Measurements from ENCODE around the gene TEX22. TPM values are rescaled to one million over a fixed set of nuclear protein-coding genes. Genes with fewer than 3 reads are reported as not detected.

The TEX22 gene
- total RNA-seq, 4 donors from 2014 or later: 1.1 to 3.8 TPM; not detected in 2

- H3K36me3 ChIP-seq: no peaks in the 10 kb centered on the region
- H3K4me3 ChIP-seq: no peak overlapping the region
- no peaks in the 10 kb centered on the region for H3K4me1 ChIP-seq
- DNase-seq: no peak
- no peak overlapping the region for H3K27ac ChIP-seq
- H3K9me3 ChIP-seq: no peaks in the 10 kb centered on the region
- TF ChIP-seq CTCF (IDR thresholded peaks at IDR 0.05) (no peak), POLR2A (IDR thresholded peaks at IDR 0.05) (no peak)
- H3K27me3 ChIP-seq: no peaks in the 10 kb centered on the region
- intact Hi-C loops (cut with DNase I; ENCODE audit: low total_unique reads): no loop called here
Measured at GRCh38 chr14:105368032-105368417, 30.3 kb upstream of the TEX22 start.

GRCh38 chr14:105368426-105368825 lies 29.9 kb upstream of the TEX22 start:
- Histone ChIP-seq H3K27me3 (no peaks in the 10 kb centered on the region), H3K4me1 (no peaks in the 10 kb centered on the region), H3K36me3 (no peaks in the 10 kb centered on the region), H3K9me3 (no peaks in the 10 kb centered on the region), H3K27ac (no peak overlapping the region), H3K4me3 (no peak overlapping the region)
- no peak for DNase-seq
- no peak for TF ChIP-seq POLR2A (IDR thresholded peaks at IDR 0.05)
- TF ChIP-seq CTCF (IDR thresholded peaks at IDR 0.05): no peak
- intact Hi-C loops (cut with DNase I; ENCODE audit: low total_unique reads): no loop called here

- intact Hi-C loops (cut with DNase I; ENCODE audit: low total_unique reads): no loop called here
- TF ChIP-seq CTCF (IDR thresholded peaks at IDR 0.05) (no peak), POLR2A (IDR thresholded peaks at IDR 0.05) (no peak)
- no peak overlapping the region for H3K4me3 ChIP-seq
Measured at GRCh38 chr14:105368910-105369652, 29.3 kb upstream of the TEX22 start.

GRCh38 chr14:105369653-105370040 lies 28.7 kb upstream of the TEX22 start:
- Histone ChIP-seq H3K4me1 (no peaks in the 10 kb centered on the region), H3K4me3 (no peak overlapping the region), H3K27ac (no peak overlapping the region), H3K27me3 (no peaks in the 10 kb centered on the region), H3K36me3 (no peaks in the 10 kb centered on the region), H3K9me3 (no peaks in the 10 kb centered on the region)
- DNase-seq: no peak
- intact Hi-C loops (cut with DNase I; ENCODE audit: low total_unique reads): no loop called here
- TF ChIP-seq POLR2A (IDR thresholded peaks at IDR 0.05) (no peak), CTCF (IDR thresholded peaks at IDR 0.05) (no peak)

More at GRCh38 chr14:105368910-105369652, 29.3 kb upstream of the TEX22 start:
- Histone ChIP-seq H3K27me3 (no peaks in the 10 kb centered on the region), H3K36me3 (no peaks in the 10 kb centered on the region), H3K27ac (no peak overlapping the region), H3K9me3 (no peaks in the 10 kb centered on the region), H3K4me1 (no peaks in the 10 kb centered on the region)
- DNase-seq: no peak

GRCh38 chr14:105374389-105374788 lies 23.9 kb upstream of the TEX22 start:
- intact Hi-C loops (cut with DNase I; ENCODE audit: low total_unique reads): no loop called here
- Histone ChIP-seq H3K4me3 (no peak overlapping the region), H3K4me1 (no peaks in the 10 kb centered on the region), H3K9me3 (no peaks in the 10 kb centered on the region), H3K36me3 (no peaks in the 10 kb centered on the region), H3K27ac (no peak overlapping the region), H3K27me3 (no peaks in the 10 kb centered on the region)
- no peak for DNase-seq
- TF ChIP-seq POLR2A (IDR thresholded peaks at IDR 0.05) (no peak), CTCF (IDR thresholded peaks at IDR 0.05) (no peak)
